GM21717 (cell line): ENCODE data around the gene BEND7.

Experiments used
- ATAC-seq: cut with Tn5 transposase; IDR thresholded peaks from one replicate; pipeline ENCODE4 v1.9.1; 2021; ENCODE audit warnings: mild to moderate bottlenecking, moderate library complexity; ENCODE audit not compliant: unreplicated experiment

The BEND7 gene

DNA sequence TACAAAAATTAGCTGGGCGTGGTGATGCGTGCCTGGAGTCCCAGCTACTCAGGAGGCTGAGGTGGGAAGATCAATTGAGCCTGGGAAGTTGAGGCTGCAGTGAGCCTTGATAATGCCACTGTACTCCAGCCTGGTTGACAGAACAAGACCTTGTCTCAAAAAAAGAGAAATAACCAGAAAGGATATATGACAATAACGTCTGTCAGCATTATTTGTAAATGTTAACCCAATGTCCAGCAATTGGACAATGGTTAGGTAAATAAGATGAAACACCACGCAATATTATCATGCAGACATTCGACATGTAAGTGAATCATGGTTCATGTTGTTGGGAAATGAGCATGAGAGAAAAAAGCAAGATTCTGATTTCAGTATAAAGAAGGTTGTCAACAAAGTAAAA, 136.1 kb downstream of the BEND7 start:
- no peak for ATAC-seq
